GM10248 (cell line): ENCODE results near the gene SLC9A5.

Source experiments
- CTCF ChIA-PET: fragments of 300-600 bp; sonication (Branson Sonifier 250); formaldehyde crosslinking; extraction: SDS; loops from one replicate; lab custom pipeline; 2021; ENCODE audit warnings: antibody characterized with exemption; lab: Yijun Ruan, JAX
- POLR2A ChIA-PET: fragments of 350-650 bp; sonication (Branson Sonifier 250); formaldehyde crosslinking; extraction: SDS; loops from one replicate; lab custom pipeline; 2020; ENCODE audit warnings: antibody characterized with exemption; lab: Yijun Ruan, JAX
- DNase-seq: peaks from one replicate; pipeline ENCODE4 v3.0.0; 2012; ENCODE audit errors: extremely low spot score
- TF ChIP-seq, protein P1 (sequence below): IDR thresholded peaks from 2 replicates; pipeline ENCODE4 v1.5.1; 2012; ENCODE audit warnings: mild to moderate bottlenecking, low read depth; ENCODE audit errors: extremely low read depth, missing control alignments, control extremely low read depth

Gene SLC9A5

GRCh38 chr16:67279296-67280089 lies 30.7 kb downstream of the SLC9A5 start, which contains the start of gene PLEKHG4:
Gene PLEKHG4, plus strand, starts transcription at chr16:67279532. Its CDS starts 513 bp downstream, at chr16:67280045.
- POLR2A ChIA-PET = no interaction called here
- CTCF ChIA-PET = interaction anchor here (0.7 to 3.1 kb wide), 20 partner anchors 7 to 174 kb away, joined by 3 to 11 read pairs (median 4); no protein-coding TSS in a partner anchor
- TF ChIP-seq, protein P1, sequence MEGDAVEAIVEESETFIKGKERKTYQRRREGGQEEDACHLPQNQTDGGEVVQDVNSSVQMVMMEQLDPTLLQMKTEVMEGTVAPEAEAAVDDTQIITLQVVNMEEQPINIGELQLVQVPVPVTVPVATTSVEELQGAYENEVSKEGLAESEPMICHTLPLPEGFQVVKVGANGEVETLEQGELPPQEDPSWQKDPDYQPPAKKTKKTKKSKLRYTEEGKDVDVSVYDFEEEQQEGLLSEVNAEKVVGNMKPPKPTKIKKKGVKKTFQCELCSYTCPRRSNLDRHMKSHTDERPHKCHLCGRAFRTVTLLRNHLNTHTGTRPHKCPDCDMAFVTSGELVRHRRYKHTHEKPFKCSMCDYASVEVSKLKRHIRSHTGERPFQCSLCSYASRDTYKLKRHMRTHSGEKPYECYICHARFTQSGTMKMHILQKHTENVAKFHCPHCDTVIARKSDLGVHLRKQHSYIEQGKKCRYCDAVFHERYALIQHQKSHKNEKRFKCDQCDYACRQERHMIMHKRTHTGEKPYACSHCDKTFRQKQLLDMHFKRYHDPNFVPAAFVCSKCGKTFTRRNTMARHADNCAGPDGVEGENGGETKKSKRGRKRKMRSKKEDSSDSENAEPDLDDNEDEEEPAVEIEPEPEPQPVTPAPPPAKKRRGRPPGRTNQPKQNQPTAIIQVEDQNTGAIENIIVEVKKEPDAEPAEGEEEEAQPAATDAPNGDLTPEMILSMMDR = peak; percentile 89
- peak; percentile 96 for DNase-seq

GRCh38 chr16:67280090-67281015 lies 31.6 kb downstream of the SLC9A5 start:
- no peak for DNase-seq
- TF ChIP-seq, protein P1 = no peak
- ChIA-PET POLR2A (interaction anchor here (0.6 kb wide), 1 partner anchor 915 kb away, joined by 3 read pairs; no protein-coding TSS in a partner anchor), CTCF (interaction anchor here (0.7 to 3.1 kb wide), 13 partner anchors 9 to 171 kb away, joined by 3 to 11 read pairs (median 4); no protein-coding TSS in a partner anchor)

DNA sequence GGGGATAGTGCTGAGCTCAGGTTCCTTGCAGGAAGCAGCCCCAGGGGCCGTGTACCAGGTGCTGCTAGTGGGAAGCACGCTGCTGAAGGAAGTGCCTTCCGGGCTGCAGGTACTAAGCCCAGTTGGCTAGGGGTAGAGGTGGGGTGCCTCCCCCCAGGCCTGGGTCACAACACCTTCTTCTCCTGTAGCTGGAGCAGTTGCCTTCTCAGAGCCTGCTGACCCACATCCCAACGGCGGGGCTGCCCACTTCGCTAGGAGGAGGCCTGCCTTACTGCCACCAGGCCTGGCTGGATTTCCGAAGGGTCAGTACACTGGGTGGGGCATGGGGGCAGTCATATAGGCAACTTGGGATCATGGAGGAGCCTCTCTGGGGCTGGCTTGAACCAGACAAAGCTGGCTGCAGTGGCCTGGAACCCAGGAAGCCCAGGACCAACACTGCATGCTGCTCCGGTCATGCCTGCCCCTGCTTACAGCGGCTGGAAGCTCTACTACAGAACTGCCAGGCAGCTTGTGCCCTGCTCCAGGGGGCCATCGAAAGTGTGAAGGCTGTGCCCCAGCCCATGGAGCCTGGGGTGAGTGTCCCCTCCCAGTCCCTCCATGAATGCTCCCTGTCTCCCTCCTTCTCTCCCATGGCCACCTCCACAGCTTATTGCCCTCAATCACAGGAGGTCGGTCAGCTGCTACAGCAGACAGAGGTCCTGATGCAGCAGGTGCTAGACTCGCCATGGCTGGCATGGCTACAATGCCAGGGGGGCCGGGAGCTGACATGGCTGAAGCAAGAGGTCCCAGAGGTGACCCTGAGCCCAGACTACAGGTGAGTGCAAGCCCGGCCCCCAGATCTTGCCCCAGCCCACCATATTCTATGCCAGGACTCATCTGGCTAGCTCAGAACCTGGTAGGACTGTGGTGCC lies 33.0 kb downstream of the SLC9A5 start:
- TF ChIP-seq, protein P1 = no peak
- ChIA-PET POLR2A (no interaction called here), CTCF (interaction anchor here (1.0 to 3.1 kb wide), 12 partner anchors 8 to 135 kb away, joined by 3 to 11 read pairs (median 4); no protein-coding TSS in a partner anchor)
- no peak for DNase-seq

DNA sequence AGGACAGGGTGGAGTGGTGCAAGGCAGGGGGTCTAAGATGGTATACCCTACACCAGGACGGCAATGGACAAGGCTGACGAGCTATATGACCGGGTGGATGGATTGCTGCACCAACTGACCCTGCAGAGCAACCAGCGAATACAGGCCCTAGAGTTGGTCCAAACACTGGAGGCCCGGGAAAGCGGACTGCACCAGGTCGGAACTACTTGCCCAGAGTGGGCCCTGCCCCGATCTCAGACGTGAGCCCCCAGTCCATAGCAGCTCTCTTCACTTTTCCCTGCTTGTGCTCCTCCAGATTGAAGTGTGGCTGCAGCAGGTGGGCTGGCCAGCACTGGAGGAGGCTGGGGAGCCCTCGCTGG lies 33.6 kb downstream of the SLC9A5 start:
- ChIA-PET CTCF (interaction anchor here (1.0 to 3.1 kb wide), 9 partner anchors 7 to 134 kb away, joined by 3 to 11 read pairs (median 5); partner anchors contain the start of genes KCTD19 and LRRC36), POLR2A (no interaction called here)
- DNase-seq = no peak
- TF ChIP-seq, protein P1 = no peak

- ChIA-PET CTCF (interaction anchor here (1.0 to 3.1 kb wide), 8 partner anchors 22 to 238 kb away, joined by 3 to 8 read pairs (median 4); partner anchors contain the start of genes KCTD19 and LRRC36), POLR2A (no interaction called here)
- TF ChIP-seq, protein P1 = no peak
- DNase-seq = no peak
These were observed 34.5 kb downstream of the SLC9A5 start for GRCh38 chr16:67283039-67283825.
